WTC11 (cell line): ENCODE measurements around the gene SPSB4.

Experiments
- CREB1 ChIP-seq: sonication (generic); formaldehyde crosslinking; IDR thresholded peaks from 2 replicates; pipeline ENCODE4 v1.8.0; 2023; ENCODE audit warnings: mild to moderate bottlenecking, missing genetic modification reagents
- ESRRA ChIP-seq: sonication (generic); formaldehyde crosslinking; IDR thresholded peaks from 2 replicates; pipeline ENCODE4 v1.8.1; 2022; ENCODE audit warnings: mild to moderate bottlenecking, missing genetic modification reagents, borderline replicate concordance
- JUN ChIP-seq: sonication (generic); formaldehyde crosslinking; IDR thresholded peaks from 2 replicates; pipeline ENCODE4 v1.8.0; 2023; ENCODE audit warnings: mild to moderate bottlenecking, missing genetic modification reagents
- NFYB ChIP-seq: sonication (generic); formaldehyde crosslinking; conservative IDR thresholded peaks from 2 replicates; pipeline ENCODE4 v1.8.0; 2022; ENCODE audit warnings: low read depth, missing genetic modification reagents
- NR2C2 ChIP-seq: sonication (generic); formaldehyde crosslinking; IDR thresholded peaks from 2 replicates; pipeline ENCODE4 v1.8.0; 2022; ENCODE audit warnings: mild to moderate bottlenecking, missing genetic modification reagents
- OVOL2 ChIP-seq: fragments of 250-450 bp; sonication (Bioruptor Pico); IDR thresholded peaks from 2 replicates; pipeline ENCODE4 v1.9.0; 2021; ENCODE audit warnings: mild to moderate bottlenecking, borderline replicate concordance
- TF ChIP-seq, protein P1 (sequence below): fragments of 200-600 bp; IDR thresholded peaks from 2 replicates; pipeline ENCODE4 v1.8.0; 2022; ENCODE audit warnings: antibody characterized with exemption
- TF ChIP-seq, protein P2 (sequence below): sonication (generic); formaldehyde crosslinking; IDR thresholded peaks from 2 replicates; pipeline ENCODE4 v1.8.1; 2023; ENCODE audit warnings: mild to moderate bottlenecking, missing genetic modification reagents

DNA sequence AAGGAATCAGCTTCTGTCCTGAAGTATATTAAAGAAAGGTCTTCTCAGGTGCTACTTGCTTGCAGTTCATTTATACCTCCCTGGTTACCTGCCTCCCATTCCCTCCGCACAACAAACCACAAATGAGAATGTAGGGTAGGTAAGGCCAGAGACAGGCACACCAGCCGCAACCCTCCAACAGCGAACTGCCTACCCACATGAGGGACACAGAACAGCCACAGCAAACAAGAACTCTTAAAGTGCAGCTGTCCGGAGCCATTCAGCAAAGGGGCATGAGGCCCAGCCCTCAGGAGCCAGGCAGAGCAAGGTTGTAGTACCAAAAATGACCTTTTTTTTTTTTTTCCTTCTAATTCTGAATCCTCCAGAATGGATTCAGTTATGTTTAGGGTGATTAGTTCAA is 52.4 kb downstream of the SPSB4 start:
- TF ChIP-seq, protein P1, sequence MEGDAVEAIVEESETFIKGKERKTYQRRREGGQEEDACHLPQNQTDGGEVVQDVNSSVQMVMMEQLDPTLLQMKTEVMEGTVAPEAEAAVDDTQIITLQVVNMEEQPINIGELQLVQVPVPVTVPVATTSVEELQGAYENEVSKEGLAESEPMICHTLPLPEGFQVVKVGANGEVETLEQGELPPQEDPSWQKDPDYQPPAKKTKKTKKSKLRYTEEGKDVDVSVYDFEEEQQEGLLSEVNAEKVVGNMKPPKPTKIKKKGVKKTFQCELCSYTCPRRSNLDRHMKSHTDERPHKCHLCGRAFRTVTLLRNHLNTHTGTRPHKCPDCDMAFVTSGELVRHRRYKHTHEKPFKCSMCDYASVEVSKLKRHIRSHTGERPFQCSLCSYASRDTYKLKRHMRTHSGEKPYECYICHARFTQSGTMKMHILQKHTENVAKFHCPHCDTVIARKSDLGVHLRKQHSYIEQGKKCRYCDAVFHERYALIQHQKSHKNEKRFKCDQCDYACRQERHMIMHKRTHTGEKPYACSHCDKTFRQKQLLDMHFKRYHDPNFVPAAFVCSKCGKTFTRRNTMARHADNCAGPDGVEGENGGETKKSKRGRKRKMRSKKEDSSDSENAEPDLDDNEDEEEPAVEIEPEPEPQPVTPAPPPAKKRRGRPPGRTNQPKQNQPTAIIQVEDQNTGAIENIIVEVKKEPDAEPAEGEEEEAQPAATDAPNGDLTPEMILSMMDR = no peak
- TF ChIP-seq OVOL2 (no peak), CREB1 (CRISPR knock-in tag) (no peak), NR2C2 (CRISPR knock-in tag) (no peak), ESRRA (no peak), JUN (CRISPR knock-in tag) (no peak), NFYB (CRISPR knock-in tag) (no peak)
- TF ChIP-seq, protein P2, sequence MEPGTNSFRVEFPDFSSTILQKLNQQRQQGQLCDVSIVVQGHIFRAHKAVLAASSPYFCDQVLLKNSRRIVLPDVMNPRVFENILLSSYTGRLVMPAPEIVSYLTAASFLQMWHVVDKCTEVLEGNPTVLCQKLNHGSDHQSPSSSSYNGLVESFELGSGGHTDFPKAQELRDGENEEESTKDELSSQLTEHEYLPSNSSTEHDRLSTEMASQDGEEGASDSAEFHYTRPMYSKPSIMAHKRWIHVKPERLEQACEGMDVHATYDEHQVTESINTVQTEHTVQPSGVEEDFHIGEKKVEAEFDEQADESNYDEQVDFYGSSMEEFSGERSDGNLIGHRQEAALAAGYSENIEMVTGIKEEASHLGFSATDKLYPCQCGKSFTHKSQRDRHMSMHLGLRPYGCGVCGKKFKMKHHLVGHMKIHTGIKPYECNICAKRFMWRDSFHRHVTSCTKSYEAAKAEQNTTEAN (CRISPR knock-in tag) = no peak
